Head of caudate nucleus (tissue), 42 donors: ENCODE data around the gene TBL1XR1.
"Not testable (repeated sequence)": the region's sequence is repeated elsewhere in the genome, so short reads cannot be mapped to it uniquely, and the experiment has no call there.

Experiments used
- DNase-seq, 42 donors: peaks; one replicate each; pipeline versions ENCODE4 v3.0.0 to v3.0.0-alpha.2; 2020 to 2021; ENCODE audit warnings: mixed read lengths in 7 of 42
- intact Hi-C: fragments of 100-400 bp; cut with DNase I; formaldehyde crosslinking; loops from one replicate; pipeline ENCODE4 v1.15.0; 2022

Gene TBL1XR1

DNA sequence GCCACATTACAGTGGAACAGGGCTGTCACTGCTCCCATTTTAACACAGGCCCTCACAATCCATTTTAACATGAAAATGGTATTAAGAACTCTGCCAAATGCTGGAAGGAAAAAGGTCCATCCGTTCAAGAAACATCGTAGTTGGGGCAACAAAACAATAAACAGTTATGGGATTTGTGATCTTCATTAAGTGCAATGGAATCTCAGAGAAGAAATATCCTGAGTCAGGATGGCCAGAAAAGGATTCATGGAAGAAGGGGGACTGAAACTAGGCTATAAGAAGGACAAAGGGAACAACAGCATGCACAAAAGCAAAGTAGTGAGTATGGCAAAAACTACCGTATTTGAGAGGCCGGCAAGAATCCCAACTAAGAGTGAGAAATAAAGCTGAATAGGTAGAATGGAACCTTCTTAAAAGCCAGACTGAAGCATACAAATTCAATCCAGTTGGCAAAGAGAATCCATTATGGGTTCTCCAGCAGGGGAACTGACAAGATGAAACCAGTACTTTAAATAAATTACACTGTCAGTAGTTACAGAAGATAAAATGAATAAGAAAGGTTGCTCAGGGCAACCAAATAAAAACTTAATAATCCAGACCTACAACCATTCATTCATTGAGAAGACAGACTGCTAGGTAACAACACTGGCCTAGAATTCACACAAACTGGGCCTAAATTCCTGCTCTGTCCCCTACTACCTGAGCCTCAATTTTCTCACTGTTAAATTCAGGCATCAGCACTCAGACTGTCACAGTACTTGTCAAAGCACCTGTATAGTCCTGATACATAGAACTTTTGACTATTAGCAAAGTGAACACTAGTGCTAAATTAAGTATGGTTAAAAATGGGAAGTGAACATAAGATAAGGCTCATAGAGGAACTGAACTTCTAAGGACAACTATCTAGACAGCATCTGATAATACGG, 6.3 kb downstream of the TBL1XR1 start:
- intact Hi-C loops = loop anchor here (10.0 kb wide), 1 partner anchor 304 kb away; no protein-coding TSS in a partner anchor
- DNase-seq = no peak

DNA sequence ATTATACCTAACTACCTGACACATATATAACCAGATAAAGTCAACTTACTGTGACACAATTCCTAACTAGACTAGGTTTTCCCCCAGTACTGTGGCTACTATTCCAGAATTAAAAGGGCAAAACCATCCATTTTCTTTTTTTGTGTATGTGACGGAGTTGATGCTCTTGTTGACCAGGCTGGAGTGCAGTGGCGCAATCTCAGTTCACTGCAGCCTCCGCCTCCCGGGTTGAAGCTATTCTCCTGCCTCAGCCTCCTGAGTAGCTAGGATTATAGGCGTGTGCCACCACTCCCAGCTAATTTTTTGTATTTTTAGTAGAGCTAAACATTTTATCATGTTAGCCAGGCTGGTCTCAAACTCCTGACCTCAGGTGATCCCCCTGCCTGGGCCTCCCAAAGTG, 7.1 kb downstream of the TBL1XR1 start:
- intact Hi-C loops = loop anchor here (10.0 kb wide), 1 partner anchor 305 kb away; no protein-coding TSS in a partner anchor
- not testable (repeated sequence) for DNase-seq

DNA sequence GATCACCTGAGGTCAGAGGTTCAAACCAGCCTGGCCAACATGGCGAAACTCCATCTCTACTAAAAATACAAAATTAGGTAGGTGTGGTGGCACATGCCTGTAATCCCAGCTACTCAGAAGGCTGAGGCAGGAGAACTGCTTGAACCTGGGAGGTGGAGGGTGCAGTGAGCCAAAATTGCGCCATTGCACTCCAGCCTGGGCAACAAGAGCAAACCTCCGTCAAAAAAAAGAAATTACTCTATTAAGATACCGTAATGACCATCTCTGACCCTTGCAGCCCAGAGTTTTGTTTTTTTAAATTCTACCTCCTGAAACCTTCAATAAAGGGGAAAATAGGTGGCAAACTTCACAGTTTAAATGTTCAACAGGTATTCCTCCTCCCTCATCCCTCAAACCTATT, 9.0 kb downstream of the TBL1XR1 start:
- intact Hi-C loops = not testable (repeated sequence)
- peak in 1 of 42 donors; percentile 28 for DNase-seq

DNA sequence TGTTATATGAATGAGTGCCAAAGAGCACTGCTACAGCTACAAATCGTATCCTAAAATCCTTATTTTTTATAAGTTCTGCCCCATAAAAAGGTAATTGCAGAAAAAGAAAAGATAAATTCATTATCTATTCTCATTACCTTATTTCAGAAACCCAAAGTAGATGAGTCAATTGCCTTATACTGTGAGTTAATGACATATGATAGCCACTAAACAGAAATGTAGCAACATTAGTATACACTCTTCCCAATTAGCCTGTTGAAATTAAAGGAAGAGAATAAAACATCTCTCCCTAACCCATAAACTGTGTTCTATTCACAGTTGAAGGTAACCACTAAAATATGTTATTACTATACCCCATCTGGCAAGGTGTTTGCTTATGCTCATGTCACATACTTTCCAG, 11.0 kb downstream of the TBL1XR1 start:
- intact Hi-C loops = no loop called here
- DNase-seq = no peak

DNA sequence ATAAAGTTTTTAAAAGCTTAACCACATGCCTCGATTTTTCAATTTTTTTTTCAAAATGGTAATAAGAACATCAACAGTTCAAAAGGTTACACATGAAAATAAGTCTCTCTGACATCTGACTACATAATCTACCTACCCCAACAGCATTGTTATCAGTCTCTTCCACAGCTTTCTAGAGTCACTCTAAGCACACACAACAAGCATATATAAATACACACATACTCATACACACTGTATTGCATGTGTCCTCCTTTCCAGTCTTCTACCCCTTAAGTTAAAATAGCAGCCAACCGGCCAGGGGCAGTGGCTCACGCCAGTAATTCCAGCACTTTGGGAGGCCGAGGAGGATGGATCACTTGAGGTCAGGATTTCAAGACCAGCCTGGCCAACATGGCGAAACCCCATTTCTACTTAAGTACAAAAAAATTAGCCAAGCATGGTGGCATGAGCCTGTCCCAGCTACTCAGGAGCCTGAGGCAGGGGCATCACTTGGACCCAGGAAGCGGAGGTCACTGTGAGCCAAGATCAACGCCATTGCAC, 12.2 kb downstream of the TBL1XR1 start:
- peak in 1 of 42 donors; percentile 33 for DNase-seq
- intact Hi-C loops = no loop called here

DNA sequence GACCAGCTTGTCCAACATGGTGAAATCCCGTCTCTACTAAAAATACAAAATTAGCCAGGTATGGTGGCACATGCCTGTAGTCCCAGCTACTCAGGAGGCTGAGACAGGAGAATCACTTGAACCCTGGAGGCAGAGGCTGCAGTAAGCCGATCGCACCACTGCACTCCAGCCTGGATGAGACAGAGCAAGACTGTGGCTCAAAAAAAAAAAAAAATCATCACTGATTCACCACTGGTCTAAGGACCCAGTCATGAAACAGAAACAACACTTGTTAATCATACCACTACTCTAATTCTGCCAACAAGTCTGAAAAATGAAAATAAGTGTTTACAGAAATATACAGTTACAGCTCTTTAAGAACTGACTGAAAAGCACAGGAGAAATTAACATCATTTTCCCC, 12.7 kb downstream of the TBL1XR1 start:
- DNase-seq, intact Hi-C loops: not testable (repeated sequence)

DNA sequence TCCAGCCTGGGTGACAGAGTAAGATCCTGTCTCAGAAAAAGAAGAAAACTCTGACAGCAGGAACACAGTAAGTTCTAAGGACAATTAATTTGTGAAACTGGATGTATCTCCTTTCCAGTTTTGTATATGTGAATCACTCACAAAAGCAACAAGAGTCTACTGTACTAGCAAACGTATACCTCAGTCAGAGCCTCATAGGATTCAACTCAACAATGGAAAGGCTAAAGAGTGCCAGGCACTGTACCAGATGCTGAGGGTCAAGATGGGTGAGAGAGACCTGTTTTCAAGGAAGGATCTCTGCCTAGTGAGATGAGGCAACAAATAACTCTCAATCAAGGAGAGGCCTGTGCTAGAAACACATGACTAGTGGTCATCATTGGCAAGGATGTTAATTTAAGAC, 14.9 kb downstream of the TBL1XR1 start:
- intact Hi-C loops = no loop called here
- DNase-seq = no peak

DNA sequence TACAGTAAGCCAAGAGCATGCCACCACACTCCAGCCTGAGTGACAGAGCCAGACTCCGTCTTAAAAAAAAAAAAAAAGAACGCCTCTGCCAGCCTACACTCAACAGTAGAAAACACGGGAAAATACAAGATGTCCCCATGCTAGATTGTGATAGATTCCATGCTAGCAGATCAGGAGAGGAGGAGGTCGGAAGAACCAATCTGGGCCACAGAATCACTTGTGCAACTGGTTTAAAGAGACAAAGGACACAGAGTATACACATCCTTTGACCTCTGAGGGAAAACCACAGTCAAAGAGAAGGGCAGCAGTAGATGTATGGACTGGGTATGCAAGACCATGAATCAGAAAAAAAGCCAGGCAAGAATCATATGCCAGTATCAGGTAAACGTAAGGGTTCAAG, 15.9 kb downstream of the TBL1XR1 start:
- intact Hi-C loops = no loop called here
- DNase-seq = no peak

DNA sequence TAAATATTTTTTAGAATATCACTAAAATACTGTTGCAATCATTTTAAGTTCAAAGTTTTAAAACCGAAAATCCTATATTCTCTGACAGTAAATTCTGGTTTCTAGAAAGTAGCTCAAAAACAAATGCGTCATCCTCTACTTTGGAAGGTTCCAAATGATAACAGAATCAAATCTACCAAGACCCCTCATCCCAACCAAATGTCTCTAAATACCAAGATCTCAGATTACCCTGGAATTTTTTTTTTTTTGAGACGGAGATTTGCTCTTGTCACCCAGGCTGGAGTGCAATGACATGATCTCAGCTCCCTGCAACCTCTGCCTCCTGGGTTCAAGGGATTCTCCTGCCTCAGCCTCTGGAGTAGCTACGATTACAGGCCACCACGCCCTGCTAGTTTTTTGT, 16.8 kb downstream of the TBL1XR1 start:
- intact Hi-C loops = no loop called here
- no peak for DNase-seq

DNA sequence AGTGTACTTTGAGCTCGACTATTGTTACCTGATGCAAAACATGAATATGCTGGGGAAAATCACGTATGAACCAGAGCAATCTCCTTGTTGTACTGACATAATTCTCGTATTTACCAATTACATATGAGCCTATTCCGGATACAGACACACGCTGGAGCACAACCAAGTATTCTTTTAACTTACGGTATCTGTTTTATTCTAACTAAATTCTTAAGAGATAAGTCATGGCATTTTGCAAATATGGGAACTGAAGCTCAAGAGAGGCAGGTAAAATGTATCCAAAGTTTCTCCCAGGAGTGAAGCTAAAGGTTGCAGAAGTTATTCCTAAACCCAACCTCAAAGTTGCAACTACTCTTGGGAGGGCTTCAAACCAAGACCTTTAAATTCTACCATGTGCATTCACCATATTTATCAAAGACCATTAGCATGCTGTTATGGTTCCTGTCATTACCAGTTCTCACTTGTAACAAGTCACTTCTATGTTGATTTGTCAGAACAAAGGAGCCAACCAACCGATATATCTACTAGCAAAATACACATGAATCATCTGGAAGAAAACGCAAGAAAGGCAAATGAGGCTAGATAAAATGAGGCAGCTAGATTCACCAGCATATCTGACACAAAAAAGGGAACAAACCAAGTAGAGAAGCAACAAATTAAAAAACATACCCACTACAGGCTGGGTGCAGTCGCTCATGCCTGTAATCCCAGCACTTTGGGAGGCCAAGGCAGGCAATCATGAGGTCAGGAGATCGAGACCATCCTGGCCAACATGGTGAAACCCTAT, 17.8 kb downstream of the TBL1XR1 start:
- no peak for DNase-seq
- intact Hi-C loops = no loop called here

DNA sequence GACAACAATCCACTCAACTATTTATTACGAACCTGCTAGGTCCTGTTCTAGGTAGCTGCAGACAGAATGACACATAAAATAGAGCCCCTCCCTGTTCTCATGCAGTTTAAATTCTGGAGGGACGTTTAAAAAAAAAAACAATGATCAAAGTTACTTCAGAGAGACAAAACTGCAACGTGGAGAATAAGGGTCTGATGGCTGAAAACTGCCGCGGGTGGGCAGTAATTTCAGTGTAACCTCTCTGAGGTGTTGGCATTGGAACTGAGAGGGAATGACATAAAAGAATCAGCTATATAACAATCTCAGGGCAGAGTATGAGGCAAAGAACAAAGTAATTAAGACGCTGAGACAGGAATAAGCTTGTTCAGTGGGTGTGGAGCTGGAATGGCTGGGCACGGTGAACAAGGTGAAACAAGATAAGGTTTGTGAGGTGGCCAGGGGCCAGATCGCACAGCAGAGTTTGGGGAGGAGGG, 19.5 kb downstream of the TBL1XR1 start:
- no peak for DNase-seq
- intact Hi-C loops = no loop called here

DNA sequence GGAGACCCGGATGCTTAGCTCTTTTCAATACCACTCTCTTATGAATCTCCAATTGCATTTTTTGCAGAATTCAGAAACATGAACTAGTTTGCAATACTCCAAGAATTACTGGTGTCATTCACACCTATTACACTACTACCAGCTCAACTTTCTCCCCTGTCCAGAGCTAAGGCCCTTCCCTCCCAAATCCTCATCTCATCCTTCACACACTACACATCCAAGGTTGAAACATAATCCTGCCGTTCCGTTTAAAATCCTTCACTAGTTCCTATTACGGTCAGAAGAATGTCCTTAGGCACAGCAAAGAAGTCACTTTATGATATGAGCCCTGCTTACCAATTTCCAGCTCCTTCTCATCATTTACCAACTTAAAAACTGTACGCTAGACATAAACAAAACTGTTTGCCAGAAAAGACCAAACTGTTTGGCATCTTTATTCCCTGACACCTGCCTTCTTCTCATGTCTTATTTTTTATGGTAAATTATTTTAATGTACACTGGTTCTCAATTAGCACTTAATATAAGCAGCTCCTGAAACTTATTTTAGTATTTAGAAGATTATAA, 22.6 kb downstream of the TBL1XR1 start:
- intact Hi-C loops = no loop called here

DNA sequence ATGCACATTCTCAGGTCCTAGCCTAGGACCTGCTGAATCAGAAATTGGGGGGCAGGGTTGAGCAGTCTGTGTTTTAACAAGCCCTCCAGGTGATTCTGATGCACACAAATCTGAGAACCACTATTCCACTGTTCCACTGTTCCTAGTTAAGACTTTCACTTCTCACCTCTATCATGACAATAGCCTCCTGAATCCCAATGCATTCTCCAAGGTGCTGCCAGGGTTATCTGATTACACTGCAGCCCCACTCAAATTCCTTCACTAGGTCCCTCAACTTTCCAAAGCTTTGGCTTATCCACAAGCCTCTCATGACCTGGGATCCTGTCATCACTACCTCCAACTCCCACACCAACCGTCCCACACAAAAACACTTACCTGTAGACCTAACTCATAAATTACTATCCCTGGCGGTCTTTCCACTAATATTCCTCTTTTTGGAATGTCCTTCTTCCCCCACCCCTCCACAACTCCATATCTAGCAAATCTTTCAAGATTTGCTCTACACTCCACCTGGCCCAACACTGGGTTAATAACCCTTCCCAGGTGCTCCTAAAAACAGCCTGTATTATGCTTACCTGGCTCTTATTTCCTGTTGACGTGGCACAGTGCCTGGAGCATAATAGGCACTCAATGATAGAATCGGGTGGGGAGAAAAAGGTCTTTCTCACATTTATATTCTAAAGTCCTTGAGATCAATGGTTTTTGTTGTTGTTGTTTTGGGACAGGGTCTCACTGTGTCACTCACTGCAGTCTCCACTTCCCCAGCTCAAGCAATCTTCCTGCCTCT, 27.2 kb downstream of the TBL1XR1 start:
- intact Hi-C loops = no loop called here
- no peak for DNase-seq

More for the DNA sequence above, 22.6 kb downstream of the TBL1XR1 start:
- no peak for DNase-seq

DNA sequence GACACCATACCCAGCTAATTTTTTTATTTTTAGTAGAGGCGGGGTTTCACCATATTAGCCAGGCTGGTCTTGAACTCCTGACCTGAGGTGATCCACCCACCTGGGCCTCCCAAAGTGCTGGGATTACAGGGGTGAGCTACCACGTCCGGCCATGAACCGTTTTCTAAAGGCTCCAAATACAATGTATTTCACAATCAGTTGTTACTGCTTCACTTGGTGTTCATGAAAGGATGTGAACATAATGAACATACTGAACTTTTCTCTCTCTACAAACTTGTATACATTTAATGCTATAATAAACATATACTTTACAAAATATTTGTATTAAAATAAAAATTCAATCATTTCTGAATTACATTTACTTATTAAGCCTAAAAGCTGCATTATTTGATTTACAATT, 28.9 kb downstream of the TBL1XR1 start:
- intact Hi-C loops = no loop called here

DNA sequence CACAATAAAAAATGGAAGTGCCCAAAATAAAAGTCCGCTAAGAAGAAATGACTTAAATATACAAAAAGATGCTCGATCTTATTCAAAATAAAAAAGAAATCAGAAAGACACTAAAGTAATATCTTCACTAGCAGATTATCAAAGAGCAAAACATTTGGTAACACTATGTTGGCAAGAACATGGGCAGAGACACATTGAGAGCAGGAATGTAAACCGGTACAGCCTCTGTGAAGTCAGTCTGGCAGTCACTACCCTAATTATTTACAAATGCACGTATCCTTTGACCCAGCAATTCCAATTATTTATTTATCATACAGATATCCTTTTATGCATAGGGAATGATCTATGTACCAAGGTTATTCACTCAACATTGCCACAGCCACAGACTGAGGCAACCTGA, 34.5 kb downstream of the TBL1XR1 start:
- no peak for DNase-seq
- intact Hi-C loops = no loop called here

More for the DNA sequence above, 28.9 kb downstream of the TBL1XR1 start:
- no peak for DNase-seq

DNA sequence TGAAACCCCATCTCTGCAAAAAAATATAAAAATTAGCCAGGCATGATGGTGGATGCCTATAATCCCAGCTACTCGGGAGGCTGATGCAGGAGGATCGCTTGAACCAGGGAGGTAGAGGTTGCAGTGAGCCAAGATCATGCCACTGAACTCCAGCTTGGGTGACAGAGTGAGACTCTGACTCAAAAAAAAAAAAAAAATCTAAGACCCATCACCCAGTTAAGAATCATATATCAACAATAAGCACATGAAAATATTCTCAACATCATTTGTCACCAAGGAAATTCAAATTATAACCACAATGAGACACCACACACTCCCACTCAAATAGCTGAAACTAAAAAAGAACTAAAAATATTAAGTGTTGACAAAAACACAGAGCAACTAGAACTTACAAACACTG, 35.7 kb downstream of the TBL1XR1 start:
- DNase-seq, intact Hi-C loops: not testable (repeated sequence)

DNA sequence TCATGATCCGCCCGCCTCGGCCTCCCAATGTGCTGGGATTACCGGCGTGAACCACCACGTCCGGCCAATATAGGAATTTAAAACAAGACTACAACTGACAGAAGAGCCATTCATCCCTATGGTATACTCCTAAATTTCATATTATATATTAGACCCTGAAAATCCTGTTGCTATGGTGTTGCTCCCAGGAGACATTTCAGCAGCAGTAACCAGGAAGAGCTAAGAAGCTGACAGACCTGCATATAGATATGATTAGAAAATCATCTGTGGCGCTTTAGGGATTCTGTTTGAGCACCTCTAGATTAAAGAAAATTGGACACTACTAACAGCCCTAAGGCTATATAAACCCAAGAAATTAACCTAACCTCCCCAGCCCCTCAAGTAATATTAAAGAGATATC, 38.8 kb downstream of the TBL1XR1 start:
- intact Hi-C loops = no loop called here
- no peak for DNase-seq

DNA sequence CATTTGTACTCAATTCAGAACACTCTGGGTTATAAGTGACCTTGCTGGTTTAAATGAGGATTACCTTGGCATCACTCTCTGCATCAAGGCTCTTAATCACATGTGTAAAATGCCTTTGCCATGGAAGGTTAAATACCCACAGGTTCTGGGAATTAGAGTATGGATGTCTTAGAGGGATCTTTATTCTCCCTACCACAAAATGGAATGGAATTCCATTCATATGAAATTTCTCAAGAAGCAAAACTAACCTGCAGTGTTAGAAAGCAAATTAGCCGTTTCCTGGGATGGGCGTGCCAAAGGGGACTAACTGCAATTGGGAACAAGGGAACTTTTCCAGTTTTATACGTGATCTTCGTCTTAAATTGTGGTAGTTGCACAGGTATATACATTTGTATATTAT, 39.8 kb downstream of the TBL1XR1 start:
- DNase-seq = no peak
- intact Hi-C loops = no loop called here

DNA sequence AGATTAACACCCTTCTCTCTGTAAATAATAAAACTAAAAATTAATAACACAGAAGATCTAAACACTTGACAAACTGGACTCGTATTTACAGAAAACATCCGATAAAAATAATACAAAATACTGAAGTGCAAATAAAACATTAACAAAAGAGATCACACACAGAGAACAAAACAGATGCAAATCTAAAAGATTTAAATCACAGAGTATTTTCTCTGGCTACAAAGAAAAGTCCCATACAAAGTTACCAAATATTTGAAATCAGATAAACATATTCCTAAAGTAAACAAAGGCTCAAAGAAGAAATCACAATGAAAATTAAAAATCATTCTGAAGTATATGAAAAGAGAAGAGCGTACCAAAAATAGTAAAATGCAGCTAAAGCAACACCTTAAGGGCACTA, 42.5 kb downstream of the TBL1XR1 start:
- DNase-seq = no peak
- intact Hi-C loops = no loop called here
